HG03457 (cell line): Measurements from ENCODE around the gene CD276.
"Not testable (repeated sequence)": the region's sequence is repeated elsewhere in the genome, so short reads cannot be mapped to it uniquely, and the experiment has no call there.

Experiments
- ATAC-seq: cut with Tn5 transposase; IDR thresholded peaks from one replicate; pipeline ENCODE4 v1.9.1; 2021; ENCODE audit warnings: moderate number of reproducible peaks; ENCODE audit not compliant: unreplicated experiment

CD276 gene

DNA sequence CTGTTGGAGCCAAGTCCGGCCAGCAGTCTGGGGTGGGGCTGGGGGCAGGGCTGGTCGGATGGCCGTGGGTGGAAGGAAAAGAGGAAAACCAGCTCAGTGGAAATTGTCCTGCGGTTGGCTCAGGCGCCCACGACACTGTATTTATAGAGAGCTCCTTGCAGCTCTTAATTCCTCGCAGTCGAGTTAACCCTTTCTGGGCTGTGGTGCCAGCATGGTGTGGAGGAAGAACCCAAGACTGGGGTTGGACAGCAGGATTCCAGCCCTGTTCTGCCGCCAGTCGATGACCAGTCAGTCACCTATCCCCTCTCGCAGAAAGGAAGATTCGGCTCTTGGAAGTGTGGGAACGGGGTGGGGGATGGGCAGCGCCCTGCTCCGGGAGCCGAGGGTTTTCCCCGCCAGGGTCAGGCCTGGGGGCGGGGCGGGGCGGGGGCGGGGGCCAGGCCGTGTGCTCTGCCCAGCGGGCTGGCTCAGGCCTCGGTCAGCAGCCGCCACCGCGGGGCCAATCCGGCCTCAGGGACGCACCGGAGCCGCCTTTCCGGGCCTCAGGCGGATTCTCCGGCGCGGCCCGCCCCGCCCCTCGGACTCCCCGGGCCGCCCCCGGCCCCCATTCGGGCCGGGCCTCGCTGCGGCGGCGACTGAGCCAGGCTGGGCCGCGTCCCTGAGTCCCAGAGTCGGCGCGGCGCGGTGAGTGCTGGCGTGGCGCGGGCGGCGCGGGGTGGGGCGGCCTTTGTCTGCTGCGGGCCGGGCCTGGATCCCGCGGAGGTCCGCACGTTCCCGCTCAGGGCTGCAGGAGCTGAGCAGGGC is at the start of gene CD276:
Gene CD276 (plus strand): TSS at position 607 of the 804 bp plus-strand sequence. CDS start 15,257 bp downstream, outside the sequence.
- no peak for ATAC-seq

DNA sequence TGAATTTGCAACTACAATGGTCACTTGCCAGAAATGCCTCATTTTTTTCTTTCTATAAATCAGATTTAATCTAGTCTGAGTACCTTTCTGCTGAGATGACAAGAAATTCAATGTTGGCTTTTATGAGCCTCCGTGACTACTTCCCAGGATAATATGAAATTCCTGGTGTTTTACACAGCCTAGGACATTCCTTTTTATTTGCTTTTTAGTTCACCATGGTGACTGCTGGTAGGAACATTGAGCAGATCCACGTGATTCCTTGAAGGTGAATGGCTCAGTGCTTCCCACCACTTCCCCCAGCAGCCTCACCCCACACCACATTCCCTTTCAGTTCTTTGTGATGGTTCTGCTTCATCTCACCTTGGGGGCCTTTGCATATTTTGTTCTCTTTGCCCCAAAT is 46.7 kb upstream of the CD276 start:
- ATAC-seq = no peak

DNA sequence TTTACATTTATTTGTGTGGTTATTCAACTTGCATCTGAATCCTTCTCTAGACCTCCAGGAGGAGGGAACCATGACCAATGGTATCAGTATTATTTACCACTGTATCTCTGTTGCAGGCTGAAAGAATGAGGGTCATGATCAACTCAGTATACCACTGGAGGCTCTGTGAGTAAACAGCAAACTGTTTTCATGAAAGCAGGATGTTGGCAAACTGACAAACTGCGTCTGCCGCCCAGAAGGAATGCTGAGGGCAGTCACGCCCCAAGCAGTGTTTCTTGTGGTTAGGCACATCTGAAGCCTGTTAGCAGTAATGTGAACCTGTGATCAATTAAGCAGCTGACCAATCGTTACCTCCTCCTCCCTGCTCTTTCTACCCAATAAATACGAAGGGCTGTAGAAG is 44.7 kb upstream of the CD276 start:
- ATAC-seq = not testable (repeated sequence)

DNA sequence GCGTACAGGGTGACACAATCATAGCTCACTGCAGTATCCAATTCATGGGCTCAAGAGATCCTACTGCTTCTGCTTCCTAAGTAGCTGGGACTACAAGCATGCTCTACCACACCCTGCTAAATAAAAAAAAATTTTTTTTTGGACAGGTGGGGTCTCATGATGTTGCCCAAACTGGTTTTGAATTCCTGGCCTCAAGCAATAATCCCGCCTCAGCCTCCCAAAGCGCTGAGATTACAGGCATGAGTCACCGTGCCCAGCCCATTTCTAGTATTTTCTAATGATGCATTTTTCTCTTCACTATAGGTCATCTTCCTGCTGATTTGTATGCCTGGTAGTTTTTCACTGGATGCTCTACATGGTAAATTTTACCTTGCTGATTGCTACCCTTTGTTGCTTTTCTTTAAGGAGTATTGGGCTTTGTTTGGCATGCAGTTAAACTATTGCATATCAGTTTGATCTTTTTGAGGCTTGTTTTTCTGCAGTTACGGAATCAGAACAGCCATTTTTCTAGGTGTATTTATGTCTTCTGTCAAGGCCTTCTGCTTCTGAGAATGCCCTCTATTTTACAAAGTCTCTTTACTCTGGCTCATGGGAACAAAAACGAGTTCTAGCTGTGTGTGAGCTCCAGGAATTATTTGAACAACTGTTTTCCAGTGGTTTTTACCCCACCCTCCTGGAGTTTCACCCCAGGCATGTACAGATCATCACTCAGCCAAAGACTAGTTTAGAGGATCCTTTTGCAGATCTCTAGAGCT is 36.7 kb upstream of the CD276 start:
- ATAC-seq = no peak

DNA sequence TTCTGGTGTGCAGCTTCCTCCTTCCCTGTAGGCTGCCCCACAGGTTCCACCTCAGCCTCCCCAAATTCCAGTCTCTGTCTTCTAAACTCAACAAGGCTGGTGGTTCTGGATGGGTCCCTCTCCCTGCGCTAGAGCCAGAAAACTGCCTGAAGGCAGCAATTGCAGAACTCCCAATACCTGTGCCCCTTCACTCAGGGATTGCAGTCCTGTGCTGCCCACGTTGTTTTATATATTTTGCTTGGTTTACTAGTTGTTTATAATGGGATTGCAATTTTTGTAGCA is 36.2 kb upstream of the CD276 start:
- no peak for ATAC-seq

DNA sequence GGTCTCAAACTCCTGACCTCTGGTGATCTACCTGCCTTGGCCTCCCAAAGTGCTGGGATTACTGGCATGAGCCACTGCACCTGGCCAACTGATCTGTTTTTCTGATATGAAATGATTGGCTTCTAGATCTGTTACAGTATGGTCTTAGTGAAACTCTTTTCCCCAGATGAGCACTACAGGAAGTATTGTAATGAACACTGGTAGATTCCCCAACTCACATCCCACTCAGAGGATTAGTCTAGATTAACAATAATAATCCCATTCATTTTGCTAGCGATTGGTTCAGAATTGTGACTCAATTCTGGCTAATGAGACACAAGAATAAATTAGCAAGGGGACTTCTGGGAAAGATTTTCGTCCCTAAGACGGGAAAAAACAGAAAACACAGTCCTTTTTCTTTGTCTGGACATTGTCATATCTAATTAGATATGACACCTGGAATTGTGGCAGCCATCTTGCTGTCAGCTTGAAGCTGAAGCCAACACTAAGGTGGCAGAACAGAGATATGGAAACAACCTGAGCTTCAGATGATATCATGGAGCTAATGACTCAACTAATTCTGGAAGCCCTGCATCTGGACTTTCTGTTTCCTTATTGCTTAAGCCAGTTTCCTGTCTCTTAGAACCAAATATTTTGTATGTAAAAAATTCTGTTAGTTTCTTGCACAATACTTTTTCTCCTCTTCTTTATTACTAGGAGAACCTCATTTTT is 33.6 kb upstream of the CD276 start:
- no peak for ATAC-seq

DNA sequence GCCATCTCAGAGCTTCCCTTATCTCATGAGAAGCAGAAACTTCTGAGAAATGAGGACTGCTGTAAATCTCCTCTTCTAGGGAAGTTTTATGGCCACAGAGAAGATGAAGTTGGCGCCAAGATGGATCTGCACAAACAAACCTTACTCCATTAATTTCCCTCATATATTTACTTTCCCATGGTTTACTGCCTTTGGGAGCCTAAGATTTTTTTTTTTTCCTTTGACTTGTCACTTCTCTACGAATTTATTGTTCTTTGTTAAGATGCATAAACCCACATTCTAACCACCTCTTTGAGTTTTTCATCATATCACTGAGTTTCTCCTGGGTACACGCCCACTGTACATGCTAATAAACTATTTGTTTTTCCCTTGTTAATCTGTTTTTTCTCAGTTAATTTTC is 29.5 kb upstream of the CD276 start:
- ATAC-seq = no peak

DNA sequence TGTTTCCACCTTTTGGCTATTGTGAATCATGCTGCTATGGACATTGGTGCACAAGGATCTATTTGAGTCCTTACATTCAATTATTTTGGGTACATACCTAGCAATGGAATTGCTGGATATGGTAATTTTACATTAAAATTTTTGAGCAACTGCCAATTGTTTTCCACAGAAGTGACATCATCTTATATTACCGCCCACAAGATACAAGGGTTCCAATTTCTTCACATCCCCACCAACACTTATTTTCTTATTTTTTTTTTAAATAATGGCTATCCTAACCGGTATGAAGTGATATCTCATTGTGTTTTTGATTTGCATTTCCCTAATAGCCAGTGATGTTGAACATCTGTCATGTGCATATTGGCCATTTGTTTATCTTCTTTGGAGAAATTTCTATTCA is 28.5 kb upstream of the CD276 start:
- ATAC-seq = no peak

DNA sequence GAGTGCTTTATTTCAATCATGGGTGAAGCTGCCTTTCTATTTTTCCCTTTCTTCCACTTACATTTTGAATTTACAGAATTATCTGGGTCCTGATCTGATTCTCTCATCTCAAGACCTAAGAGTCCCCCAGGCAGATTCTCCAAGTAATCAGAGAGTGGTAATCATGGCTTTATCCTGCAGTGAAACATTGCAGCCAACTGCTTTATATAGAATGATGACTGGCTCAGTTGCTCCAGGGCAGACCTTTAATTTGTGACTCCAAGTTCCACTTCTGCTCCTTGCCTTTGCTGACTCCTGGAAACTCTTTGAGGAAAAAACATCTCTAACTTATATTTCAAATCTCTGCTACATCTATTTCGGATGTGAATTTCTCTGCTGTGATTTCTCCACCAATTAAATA is 25.5 kb upstream of the CD276 start:
- no peak for ATAC-seq

DNA sequence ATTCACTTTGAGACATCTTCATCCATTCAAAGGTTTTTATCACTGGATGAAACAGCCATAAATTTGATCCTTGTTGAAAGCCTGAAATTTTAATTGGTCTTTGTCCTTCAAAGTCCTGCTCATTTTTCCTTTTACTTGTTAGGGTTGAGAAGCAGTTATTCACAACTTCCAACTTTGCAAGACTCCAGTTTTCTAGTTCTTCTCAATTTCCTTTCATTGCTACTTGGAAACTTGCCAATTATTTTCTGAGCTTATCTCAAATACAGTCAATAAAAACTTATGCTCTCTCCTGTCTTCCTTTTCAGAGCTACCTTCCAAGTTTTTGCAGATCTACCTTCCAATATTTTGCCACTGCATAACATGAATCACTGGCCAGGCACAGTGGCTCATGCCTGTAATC is 23.7 kb upstream of the CD276 start:
- no peak for ATAC-seq

DNA sequence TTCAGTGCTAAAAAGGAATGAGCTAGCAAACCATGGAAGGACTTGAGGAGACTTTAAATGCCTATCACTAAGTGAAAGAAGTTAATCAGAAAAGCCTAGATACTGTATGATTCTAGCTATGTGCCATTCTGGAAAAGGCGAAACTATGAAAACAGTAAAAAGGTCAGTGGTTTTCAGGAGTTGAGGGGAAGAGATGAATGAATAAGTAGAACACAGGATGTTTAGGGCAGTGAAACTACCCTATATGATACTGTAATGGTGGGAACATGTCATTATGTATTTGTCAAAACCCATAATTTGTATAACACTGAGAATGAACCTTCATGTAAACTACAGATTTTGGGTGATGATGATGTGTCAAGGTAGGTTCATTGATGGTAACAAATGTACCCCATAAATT is 9.6 kb upstream of the CD276 start:
- no peak for ATAC-seq

DNA sequence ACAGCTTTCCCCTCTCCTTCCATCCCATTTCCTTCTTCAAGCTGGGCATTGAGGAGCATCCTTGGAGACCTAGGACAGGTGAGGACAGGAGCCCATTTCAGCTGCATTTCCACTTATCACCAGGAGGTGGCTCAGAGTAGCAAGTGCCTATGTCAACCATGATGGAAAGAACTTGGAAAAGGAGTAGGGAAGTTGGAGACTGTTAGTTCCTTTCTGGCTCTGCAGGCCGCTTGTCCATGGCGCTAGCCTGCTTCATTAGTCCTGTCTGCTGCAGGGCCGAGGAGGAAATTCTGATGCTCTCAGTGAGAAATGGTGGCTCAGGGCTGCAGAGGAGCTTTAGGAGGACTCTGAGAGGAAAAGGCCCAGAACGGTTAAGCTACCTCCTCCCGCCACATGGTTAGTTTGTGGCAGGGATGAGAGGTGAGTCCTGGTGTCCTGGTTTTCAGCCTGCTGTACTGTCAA is 7.0 kb upstream of the CD276 start:
- ATAC-seq = no peak

DNA sequence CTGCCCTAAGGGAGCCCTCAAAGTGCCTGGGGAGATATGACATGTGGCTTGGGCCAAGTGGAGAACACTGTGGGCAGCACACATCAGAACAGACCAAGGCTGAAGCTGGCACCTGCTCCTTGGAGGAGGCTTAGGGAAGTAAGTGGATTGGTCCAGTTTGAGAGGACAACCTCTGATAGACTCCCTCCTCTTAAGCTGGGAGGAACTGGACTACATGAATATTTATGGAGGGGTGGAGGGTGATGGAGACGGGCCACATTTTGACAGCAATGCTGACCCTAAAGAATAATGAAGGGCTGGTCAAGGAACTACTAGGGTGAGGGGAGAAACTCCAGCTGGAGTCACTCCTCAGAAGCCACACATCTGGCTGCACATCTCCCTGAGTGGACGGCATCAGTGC is 6.5 kb upstream of the CD276 start:
- ATAC-seq = no peak

DNA sequence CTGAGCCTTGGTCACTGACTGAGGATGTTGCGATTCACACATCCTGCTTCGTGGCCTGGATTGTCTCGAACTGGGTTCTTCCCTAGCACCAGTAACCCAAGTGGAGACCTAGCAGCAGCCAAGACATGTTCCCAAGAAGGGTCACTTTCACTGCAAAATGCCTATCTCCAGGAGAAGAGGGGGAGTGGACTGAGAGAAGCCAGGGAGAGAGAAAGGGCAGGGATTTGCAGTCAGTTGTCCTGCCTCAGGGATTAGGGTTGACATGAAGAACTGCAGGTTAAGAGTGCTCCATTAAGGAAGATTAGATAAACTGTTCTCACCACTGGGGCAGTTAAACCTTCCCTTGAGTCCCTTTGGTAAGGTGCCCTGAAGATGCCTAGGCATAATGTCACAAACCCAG is 5.7 kb upstream of the CD276 start:
- no peak for ATAC-seq

DNA sequence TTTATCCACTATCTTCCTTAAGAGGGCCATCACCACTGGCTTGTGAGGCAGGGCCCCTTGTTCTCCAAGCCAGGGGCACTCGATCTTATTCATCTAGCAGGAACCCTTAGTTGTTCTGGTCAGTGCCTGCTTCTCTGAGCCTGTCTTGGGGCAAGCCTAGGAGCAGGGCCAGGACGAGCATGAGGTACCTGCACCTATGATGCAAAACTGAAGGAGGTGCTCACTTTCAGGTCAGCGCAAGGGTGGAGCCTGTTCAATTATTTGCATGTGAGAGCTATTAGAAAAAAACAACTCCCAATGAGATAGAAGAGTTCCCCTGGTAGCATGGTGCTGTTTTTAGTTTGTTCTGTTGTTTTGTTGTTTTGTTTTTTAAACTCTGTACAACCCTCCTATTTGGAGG is 5.0 kb upstream of the CD276 start:
- no peak for ATAC-seq

DNA sequence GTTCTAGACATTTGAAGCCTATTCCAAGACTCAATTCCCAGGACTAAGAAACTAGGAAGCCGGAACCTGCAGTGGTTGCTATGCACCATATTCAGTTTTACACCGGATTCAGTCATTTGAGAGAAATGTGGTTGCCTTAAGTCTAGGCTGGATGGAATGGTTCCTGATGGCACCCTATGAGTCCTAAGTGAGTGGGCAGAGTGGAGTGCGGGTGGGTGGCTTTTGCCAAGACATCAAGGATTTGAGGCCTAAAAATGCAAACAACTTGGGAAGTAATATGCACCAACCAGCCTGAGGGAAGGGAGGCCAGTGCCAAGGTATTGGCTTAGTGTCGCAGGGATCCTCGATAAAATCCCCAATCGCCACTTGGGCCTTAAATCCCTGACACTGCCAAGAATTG is 4.2 kb upstream of the CD276 start:
- ATAC-seq = no peak

DNA sequence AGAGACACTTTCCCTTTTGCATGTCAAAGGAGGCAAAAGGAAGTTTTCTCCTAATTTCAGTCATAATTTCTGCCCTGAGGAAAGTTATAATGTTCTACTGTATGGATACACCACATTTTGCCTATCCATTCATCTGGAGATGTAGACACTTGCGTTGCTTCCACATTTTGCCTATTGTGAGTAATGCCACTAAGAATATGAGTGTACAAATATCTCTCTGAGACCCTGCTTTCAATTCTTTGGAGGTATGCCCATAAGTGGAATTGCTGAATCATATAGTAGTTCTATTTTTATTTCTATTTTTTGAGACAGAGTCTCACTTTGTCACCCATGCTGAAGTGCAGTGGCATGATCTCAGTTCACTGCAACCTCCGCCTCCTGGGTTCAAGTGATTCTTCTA is 3.6 kb upstream of the CD276 start:
- no peak for ATAC-seq

DNA sequence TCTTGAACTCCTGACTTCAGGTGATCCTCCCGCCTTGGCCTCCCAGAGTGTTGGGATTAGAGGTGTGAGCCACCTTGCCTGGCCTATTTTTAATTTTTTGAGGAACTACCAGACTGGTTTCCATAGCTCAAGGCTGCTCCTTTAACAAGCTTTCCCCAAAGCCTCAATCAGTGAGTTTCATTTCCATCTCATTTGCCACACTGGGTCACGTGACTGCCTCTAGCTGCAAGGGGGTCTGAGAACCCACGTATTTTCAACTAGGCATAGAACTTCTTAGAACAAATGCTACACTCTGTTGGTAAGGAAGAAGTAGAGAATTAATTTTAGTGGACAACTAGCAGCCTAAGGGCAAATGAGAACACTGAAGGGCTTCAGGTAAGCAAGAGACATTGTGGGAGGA is 3.1 kb upstream of the CD276 start:
- ATAC-seq = no peak

DNA sequence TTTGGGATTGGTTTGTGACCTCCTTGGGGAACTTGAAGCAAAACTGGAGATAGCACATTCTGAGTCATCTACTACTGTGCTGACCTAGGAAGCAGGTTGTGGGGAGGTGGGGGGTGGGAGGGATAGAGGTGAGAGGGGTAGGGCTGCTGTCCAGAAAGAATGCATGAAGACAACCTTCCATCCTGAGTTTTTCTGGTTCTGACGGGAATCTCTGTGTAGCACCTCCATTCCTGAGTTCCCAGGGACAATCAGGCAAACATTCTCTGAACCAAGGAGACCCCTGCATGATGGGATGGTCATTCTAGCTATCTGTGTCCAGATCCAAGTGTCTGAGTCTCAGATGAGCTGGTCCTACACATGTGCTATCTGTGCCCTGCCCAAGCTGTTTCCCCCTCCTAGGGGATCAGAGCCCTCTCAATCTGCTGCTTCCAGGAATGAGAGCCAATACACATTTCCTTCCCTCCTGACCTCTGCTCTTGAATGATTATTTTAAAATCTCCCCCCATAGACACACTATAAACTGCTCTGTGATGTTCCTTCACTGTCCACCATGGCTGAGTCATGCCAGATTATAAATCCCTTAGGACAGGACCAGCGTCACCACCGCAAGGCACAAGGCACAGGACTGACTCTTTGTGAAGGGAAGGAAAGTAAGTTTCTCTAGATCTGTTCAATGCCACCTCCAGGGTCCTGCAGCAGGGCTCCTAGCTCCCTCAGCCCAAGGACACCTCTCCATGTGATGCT is 2.2 kb upstream of the CD276 start:
- ATAC-seq = no peak

DNA sequence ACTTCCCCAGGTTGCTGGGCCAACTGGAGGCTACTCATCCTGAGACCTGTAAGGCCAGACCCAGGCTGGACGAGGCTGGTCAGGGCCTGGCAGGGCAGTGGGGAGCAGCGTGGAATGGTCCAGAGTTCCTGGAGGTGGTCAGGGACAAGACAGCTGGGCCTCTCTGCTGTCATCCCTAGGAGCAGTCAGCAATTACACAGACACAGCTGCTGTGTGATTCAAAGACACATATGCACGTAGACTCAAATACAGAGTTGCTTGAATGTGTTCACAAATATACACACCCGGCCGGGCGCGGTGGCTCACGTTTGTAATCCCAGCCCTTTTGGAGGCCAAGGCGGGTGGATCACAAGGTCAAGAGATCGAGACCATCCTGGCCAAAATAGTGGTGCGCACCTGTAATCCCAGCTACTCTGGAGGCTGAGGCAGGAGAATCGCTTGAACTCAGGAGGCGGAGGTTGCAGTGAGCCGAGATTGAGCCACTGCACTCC is 1.5 kb upstream of the CD276 start:
- no peak for ATAC-seq

DNA sequence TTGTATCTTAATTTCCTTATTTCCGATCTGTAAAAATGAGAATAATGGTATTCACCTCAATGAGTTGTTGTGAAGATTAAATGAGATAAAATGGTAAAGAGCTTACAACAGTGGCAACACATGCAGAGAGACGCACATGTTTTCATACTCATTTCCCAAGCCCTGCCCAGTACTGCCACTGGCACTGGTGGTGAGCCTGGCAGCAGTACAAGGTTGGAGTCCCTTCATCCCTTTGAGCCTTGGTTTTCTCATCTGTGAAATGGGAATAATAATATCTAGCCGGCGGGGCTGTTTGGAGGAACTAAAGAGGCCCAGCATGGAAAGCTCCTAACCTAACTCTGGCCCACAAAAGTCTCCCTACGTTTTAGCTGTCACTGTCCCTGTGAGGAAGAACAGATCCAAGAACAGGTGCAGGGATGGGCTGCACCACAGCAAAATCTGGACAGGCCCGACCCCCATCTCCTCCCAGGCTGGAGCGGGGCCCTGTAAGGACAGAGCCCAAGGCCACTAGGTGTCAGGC is 866 bp upstream of the CD276 start:
- no peak for ATAC-seq
